Measurements from ENCODE around the gene FSTL5. TPM values are rescaled to one million over a fixed set of nuclear protein-coding genes. Genes with fewer than 3 reads are reported as not detected.

The FSTL5 gene
- total RNA-seq, 4 donors from 2014 or later, result not detected

DNA sequence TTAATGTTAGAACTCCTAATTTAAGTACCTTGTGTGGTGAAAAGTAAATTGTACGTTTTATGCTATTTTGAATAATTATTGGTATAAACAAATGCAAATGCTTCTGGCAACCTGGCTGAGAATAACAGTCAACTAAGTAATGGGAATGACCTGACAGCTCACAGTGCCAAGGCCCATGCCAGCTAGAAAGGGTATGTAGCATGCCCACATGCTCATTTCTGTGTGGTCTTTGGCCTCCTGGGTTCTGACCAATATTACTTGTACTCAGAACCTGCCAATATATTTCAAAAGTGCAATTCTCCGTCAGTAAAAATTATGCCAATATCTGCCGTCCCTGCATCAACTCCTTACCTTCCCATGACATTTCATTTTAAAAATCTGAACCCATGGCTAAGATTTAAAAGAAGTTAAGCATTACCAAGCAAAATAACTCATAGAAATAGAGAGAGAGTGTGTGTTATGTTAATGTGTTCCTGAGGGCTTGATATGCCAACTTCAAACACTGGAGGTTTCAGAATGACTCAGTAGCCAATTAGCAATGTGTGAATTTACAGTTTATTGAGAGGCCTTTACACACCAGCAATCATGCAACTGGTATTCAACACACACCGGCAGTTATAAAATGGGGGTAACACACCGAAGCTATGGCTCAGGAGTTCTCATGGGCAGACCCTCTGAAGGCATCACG is 820.8 kb downstream of the FSTL5 start:
- no peak for DNase-seq
- Histone ChIP-seq H3K36me3 (no peaks in the 10 kb centered on the region), H3K9me3 (no peaks in the 10 kb centered on the region), H3K27me3 (no peaks in the 10 kb centered on the region), H3K27ac (no peak overlapping the region), H3K4me1 (no peaks in the 10 kb centered on the region), H3K4me3 (no peak overlapping the region)
- WGBS, 2 donors, result 68 to 82% methylated on average over 5 to 6 of the region's 6 CpGs
- intact Hi-C loops (cut with DNase I), result no loop called here
- TF ChIP-seq POLR2A (IDR thresholded peaks at IDR 0.05), result no peak
- TF ChIP-seq CTCF (IDR thresholded peaks at IDR 0.05), result no peak

- Histone ChIP-seq H3K4me1 (no peaks in the 10 kb centered on the region), H3K27ac (no peak overlapping the region), H3K27me3 (no peaks in the 10 kb centered on the region), H3K36me3 (no peaks in the 10 kb centered on the region), H3K9me3 (no peaks in the 10 kb centered on the region), H3K4me3 (no peak overlapping the region)
- DNase-seq, result no peak
- intact Hi-C loops (cut with DNase I), result no loop called here
- TF ChIP-seq POLR2A (IDR thresholded peaks at IDR 0.05) (no peak), CTCF (IDR thresholded peaks at IDR 0.05) (no peak)
- WGBS, 2 donors, result 56 to 85% methylated on average over 2 to 5 of the region's 5 CpGs
Observed at GRCh38 chr4:161336621-161337020, 827.2 kb downstream of the FSTL5 start.

DNA sequence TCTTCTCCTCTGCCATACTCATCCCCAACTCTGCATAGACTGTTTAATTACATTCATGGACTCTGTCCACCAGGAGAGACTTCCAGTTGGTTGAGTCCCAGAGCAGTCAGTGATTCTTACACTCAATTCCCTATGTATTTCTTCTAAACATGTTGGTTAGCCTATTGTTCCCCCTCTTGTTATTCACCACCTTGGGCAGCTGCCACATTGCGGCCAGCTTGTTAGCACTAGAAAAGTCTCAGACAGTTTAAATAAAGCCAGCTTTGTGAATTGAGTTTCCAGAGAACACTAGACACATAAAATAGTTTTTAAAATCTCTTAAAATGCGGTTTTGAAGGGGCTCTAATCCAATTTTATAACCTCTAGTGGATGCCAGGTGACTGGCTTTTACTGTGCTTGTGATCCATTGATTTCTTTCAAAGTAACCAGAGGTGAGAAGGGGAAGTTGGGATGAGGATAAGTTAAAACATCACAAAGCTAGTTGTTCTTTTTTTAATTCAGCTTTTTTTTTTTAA is 827.7 kb downstream of the FSTL5 start:
- H3K4me3 ChIP-seq, result no peak overlapping the region
- 21 to 56% methylated on average over 1 to 2 of the region's 2 CpGs for WGBS, 2 donors
- H3K36me3 ChIP-seq, result no peaks in the 10 kb centered on the region
- H3K27me3 ChIP-seq, result no peaks in the 10 kb centered on the region
- no peak overlapping the region for H3K27ac ChIP-seq
- intact Hi-C loops (cut with DNase I), result no loop called here
- no peaks in the 10 kb centered on the region for H3K4me1 ChIP-seq
- DNase-seq, result no peak
- no peak for TF ChIP-seq POLR2A (IDR thresholded peaks at IDR 0.05)
- no peak for TF ChIP-seq CTCF (IDR thresholded peaks at IDR 0.05)
- no peaks in the 10 kb centered on the region for H3K9me3 ChIP-seq

Measured in esophagus squamous epithelium (tissue), 5 donors.